ENCODE measurements around the gene PTPRD. TPM values are rescaled to one million over a fixed set of nuclear protein-coding genes. Genes with fewer than 3 reads are reported as not detected.
A peak's percentile ranks its signal among the peaks of the same experiment; 100 is the strongest.

Gene PTPRD
- total and polyA plus RNA-seq, 2 donors = 2.2 to 13.5 TPM

DNA sequence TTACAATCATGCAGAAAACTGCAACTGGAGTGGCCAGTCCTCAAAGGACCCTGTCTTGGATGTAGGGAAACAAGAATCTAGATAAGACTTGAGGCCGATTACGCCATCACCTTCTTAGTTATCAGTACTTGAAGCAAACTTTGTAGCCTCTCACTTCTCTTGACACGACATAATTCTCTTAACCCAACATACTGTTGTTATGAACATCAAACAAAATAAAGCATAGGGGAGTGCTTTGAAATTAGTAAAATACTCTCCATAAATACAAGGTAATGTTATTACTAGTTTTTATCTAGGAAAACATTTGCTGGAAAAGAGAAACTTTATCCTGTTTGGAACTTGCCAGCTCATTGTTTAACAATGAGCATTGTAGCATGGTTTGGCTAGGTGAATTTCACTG, 2238.3 kb downstream of the PTPRD start:
- no peak overlapping the region for H3K27ac ChIP-seq (ENCODE audit: low read depth in 1 of 2, low read length in 1 of 2)
- 96% methylated on average over 3 of the region's 3 CpGs for WGBS
- DNase-seq (ENCODE audit: low read depth in 6 of 9, low spot score in 9 of 9) = no peak
- no peak overlapping the region for H3K4me3 ChIP-seq (ENCODE audit: low read length in 2 of 2)
- no peaks in the 10 kb centered on the region for H3K4me1 ChIP-seq (ENCODE audit: control insufficient read depth in 2 of 2, insufficient read depth in 2 of 2, low read length in 2 of 2)
- no peaks in the 10 kb centered on the region for H3K9me3 ChIP-seq (ENCODE audit: control insufficient read depth in 2 of 2, insufficient read depth in 1 of 2, low read length in 1 of 2)
- no peaks in the 10 kb centered on the region for H3K27me3 ChIP-seq (ENCODE audit: control insufficient read depth in 2 of 2, insufficient read depth in 1 of 2, low read length in 1 of 2)
- no peaks in the 10 kb centered on the region for H3K36me3 ChIP-seq (ENCODE audit: control insufficient read depth in 2 of 2, insufficient read depth in 2 of 2, low read length in 1 of 2)

DNA sequence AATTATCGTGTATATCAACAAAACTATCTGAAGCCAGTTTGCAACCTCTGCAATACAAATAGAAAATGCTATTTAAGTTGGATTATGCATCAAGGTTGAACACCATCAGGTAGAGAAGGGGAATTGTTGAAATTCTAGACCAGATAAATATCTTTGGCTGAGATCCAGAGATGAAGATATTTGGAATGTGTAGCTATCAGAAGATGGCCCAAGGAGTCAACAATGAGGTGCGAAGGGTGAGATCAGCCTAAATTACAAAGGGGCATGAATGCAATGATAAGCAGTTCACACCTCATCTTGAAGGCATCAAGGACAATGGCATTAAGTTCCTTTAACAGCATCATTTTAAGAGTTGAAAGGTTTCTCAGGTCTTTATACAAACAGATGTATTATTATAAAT, 2241.1 kb downstream of the PTPRD start:
- Histone ChIP-seq H3K4me3 (ENCODE audit: low read length in 2 of 2) (no peak overlapping the region), H3K27me3 (ENCODE audit: control insufficient read depth in 2 of 2, insufficient read depth in 1 of 2, low read length in 1 of 2) (no peaks in the 10 kb centered on the region), H3K9me3 (ENCODE audit: control insufficient read depth in 2 of 2, insufficient read depth in 1 of 2, low read length in 1 of 2) (no peaks in the 10 kb centered on the region), H3K4me1 (ENCODE audit: control insufficient read depth in 2 of 2, insufficient read depth in 2 of 2, low read length in 2 of 2) (no peaks in the 10 kb centered on the region), H3K36me3 (ENCODE audit: control insufficient read depth in 2 of 2, insufficient read depth in 2 of 2, low read length in 1 of 2) (no peaks in the 10 kb centered on the region), H3K27ac (ENCODE audit: low read depth in 1 of 2, low read length in 1 of 2) (no peak overlapping the region)
- WGBS = 98% methylated on average over 2 of the region's 2 CpGs
- DNase-seq (ENCODE audit: low read depth in 6 of 9, low spot score in 9 of 9) = no peak

- Histone ChIP-seq H3K27me3 (ENCODE audit: control insufficient read depth in 2 of 2, insufficient read depth in 1 of 2, low read length in 1 of 2) (no peaks in the 10 kb centered on the region), H3K4me3 (ENCODE audit: low read length in 2 of 2) (no peak overlapping the region), H3K9me3 (ENCODE audit: control insufficient read depth in 2 of 2, insufficient read depth in 1 of 2, low read length in 1 of 2) (no peaks in the 10 kb centered on the region), H3K36me3 (ENCODE audit: control insufficient read depth in 2 of 2, insufficient read depth in 2 of 2, low read length in 1 of 2) (no peaks in the 10 kb centered on the region), H3K4me1 (ENCODE audit: control insufficient read depth in 2 of 2, insufficient read depth in 2 of 2, low read length in 2 of 2) (peaks cover 3 to 6% of the 10 kb centered on the region in 2 donors), H3K27ac (ENCODE audit: low read depth in 1 of 2, low read length in 1 of 2) (no peak overlapping the region)
- 98% methylated on average over 3 of the region's 3 CpGs for WGBS
- no peak for DNase-seq (ENCODE audit: low read depth in 6 of 9, low spot score in 9 of 9)
Observed at GRCh38 chr9:8366161-8366926, 2246.5 kb downstream of the PTPRD start.

- H3K27ac ChIP-seq (ENCODE audit: low read depth in 1 of 2, low read length in 1 of 2) = no peak overlapping the region
- no peaks in the 10 kb centered on the region for H3K27me3 ChIP-seq (ENCODE audit: control insufficient read depth in 2 of 2, insufficient read depth in 1 of 2, low read length in 1 of 2)
- peak in 1 of 9 donors; percentile 24 for DNase-seq (ENCODE audit: low read depth in 6 of 9, low spot score in 9 of 9)
- H3K4me1 ChIP-seq (ENCODE audit: control insufficient read depth in 2 of 2, insufficient read depth in 2 of 2, low read length in 2 of 2) = peaks cover 3 to 6% of the 10 kb centered on the region in 2 donors
- no peaks in the 10 kb centered on the region for H3K36me3 ChIP-seq (ENCODE audit: control insufficient read depth in 2 of 2, insufficient read depth in 2 of 2, low read length in 1 of 2)
- 40% methylated on average over 4 of the region's 4 CpGs for WGBS
- no peak overlapping the region for H3K4me3 ChIP-seq (ENCODE audit: low read length in 2 of 2)
- no peaks in the 10 kb centered on the region for H3K9me3 ChIP-seq (ENCODE audit: control insufficient read depth in 2 of 2, insufficient read depth in 1 of 2, low read length in 1 of 2)
Observed at GRCh38 chr9:8365466-8366160, 2247.2 kb downstream of the PTPRD start.

DNA sequence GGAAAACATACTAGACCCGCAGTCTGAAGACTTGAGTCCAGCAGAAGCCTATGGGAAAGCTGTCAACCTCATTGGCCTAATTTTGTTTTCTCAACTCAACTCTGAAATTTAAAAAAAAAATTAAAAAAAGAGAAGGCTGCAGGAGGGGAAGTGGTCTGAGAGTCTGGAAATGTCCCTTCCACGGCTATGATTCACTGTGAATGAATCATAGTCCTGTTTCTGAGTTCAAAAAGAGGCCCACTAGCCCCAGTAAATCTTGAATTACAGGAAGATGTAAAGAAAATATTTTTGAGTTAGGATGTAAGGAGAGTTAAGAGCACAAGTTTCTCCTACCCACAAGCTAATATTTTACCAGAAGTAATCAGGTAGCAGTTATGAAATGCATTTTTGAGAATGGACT, 2247.8 kb downstream of the PTPRD start:
- H3K4me3 ChIP-seq (ENCODE audit: low read length in 2 of 2) = no peak overlapping the region
- no peak overlapping the region for H3K27ac ChIP-seq (ENCODE audit: low read depth in 1 of 2, low read length in 1 of 2)
- peaks cover 3 to 6% of the 10 kb centered on the region in 2 donors for H3K4me1 ChIP-seq (ENCODE audit: control insufficient read depth in 2 of 2, insufficient read depth in 2 of 2, low read length in 2 of 2)
- H3K27me3 ChIP-seq (ENCODE audit: control insufficient read depth in 2 of 2, insufficient read depth in 1 of 2, low read length in 1 of 2) = no peaks in the 10 kb centered on the region
- 64% methylated on average over 2 of the region's 2 CpGs for WGBS
- no peaks in the 10 kb centered on the region for H3K36me3 ChIP-seq (ENCODE audit: control insufficient read depth in 2 of 2, insufficient read depth in 2 of 2, low read length in 1 of 2)
- no peak for DNase-seq (ENCODE audit: low read depth in 6 of 9, low spot score in 9 of 9)
- no peaks in the 10 kb centered on the region for H3K9me3 ChIP-seq (ENCODE audit: control insufficient read depth in 2 of 2, insufficient read depth in 1 of 2, low read length in 1 of 2)

GRCh38 chr9:8364026-8364752, 2248.6 kb downstream of the PTPRD start:
- H3K9me3 ChIP-seq (ENCODE audit: control insufficient read depth in 2 of 2, insufficient read depth in 1 of 2, low read length in 1 of 2) = no peaks in the 10 kb centered on the region
- no peak overlapping the region for H3K27ac ChIP-seq (ENCODE audit: low read depth in 1 of 2, low read length in 1 of 2)
- 97% methylated on average over 11 of the region's 11 CpGs for WGBS
- DNase-seq (ENCODE audit: low read depth in 6 of 9, low spot score in 9 of 9) = no peak
- H3K4me1 ChIP-seq (ENCODE audit: control insufficient read depth in 2 of 2, insufficient read depth in 2 of 2, low read length in 2 of 2) = peaks cover 3 to 6% of the 10 kb centered on the region in 2 donors
- H3K4me3 ChIP-seq (ENCODE audit: low read length in 2 of 2) = no peak overlapping the region
- no peaks in the 10 kb centered on the region for H3K27me3 ChIP-seq (ENCODE audit: control insufficient read depth in 2 of 2, insufficient read depth in 1 of 2, low read length in 1 of 2)
- H3K36me3 ChIP-seq (ENCODE audit: control insufficient read depth in 2 of 2, insufficient read depth in 2 of 2, low read length in 1 of 2) = no peaks in the 10 kb centered on the region

- Histone ChIP-seq H3K9me3 (ENCODE audit: control insufficient read depth in 2 of 2, insufficient read depth in 1 of 2, low read length in 1 of 2) (no peaks in the 10 kb centered on the region), H3K4me1 (ENCODE audit: control insufficient read depth in 2 of 2, insufficient read depth in 2 of 2, low read length in 2 of 2) (peaks cover 3 to 6% of the 10 kb centered on the region in 2 donors), H3K27me3 (ENCODE audit: control insufficient read depth in 2 of 2, insufficient read depth in 1 of 2, low read length in 1 of 2) (no peaks in the 10 kb centered on the region), H3K27ac (ENCODE audit: low read depth in 1 of 2, low read length in 1 of 2) (no peak overlapping the region), H3K4me3 (ENCODE audit: low read length in 2 of 2) (no peak overlapping the region), H3K36me3 (ENCODE audit: control insufficient read depth in 2 of 2, insufficient read depth in 2 of 2, low read length in 1 of 2) (no peaks in the 10 kb centered on the region)
- 96% methylated on average over 1 of the region's 1 CpG for WGBS
- no peak for DNase-seq (ENCODE audit: low read depth in 6 of 9, low spot score in 9 of 9)
Observed at GRCh38 chr9:8362250-8362649, 2250.6 kb downstream of the PTPRD start.

GRCh38 chr9:8361364-8361763, 2251.4 kb downstream of the PTPRD start:
- Histone ChIP-seq H3K27ac (ENCODE audit: low read depth in 1 of 2, low read length in 1 of 2) (no peak overlapping the region), H3K27me3 (ENCODE audit: control insufficient read depth in 2 of 2, insufficient read depth in 1 of 2, low read length in 1 of 2) (no peaks in the 10 kb centered on the region), H3K4me1 (ENCODE audit: control insufficient read depth in 2 of 2, insufficient read depth in 2 of 2, low read length in 2 of 2) (peaks cover 3 to 6% of the 10 kb centered on the region in 2 donors), H3K9me3 (ENCODE audit: control insufficient read depth in 2 of 2, insufficient read depth in 1 of 2, low read length in 1 of 2) (no peaks in the 10 kb centered on the region), H3K36me3 (ENCODE audit: control insufficient read depth in 2 of 2, insufficient read depth in 2 of 2, low read length in 1 of 2) (no peaks in the 10 kb centered on the region), H3K4me3 (ENCODE audit: low read length in 2 of 2) (no peak overlapping the region)
- no peak for DNase-seq (ENCODE audit: low read depth in 6 of 9, low spot score in 9 of 9)
- WGBS = 92% methylated on average over 2 of the region's 2 CpGs

- Histone ChIP-seq H3K4me1 (ENCODE audit: control insufficient read depth in 2 of 2, insufficient read depth in 2 of 2, low read length in 2 of 2) (no peaks in the 10 kb centered on the region), H3K4me3 (ENCODE audit: low read length in 2 of 2) (no peak overlapping the region), H3K36me3 (ENCODE audit: control insufficient read depth in 2 of 2, insufficient read depth in 2 of 2, low read length in 1 of 2) (no peaks in the 10 kb centered on the region), H3K9me3 (ENCODE audit: control insufficient read depth in 2 of 2, insufficient read depth in 1 of 2, low read length in 1 of 2) (no peaks in the 10 kb centered on the region), H3K27ac (ENCODE audit: low read depth in 1 of 2, low read length in 1 of 2) (no peak overlapping the region), H3K27me3 (ENCODE audit: control insufficient read depth in 2 of 2, insufficient read depth in 1 of 2, low read length in 1 of 2) (no peaks in the 10 kb centered on the region)
- DNase-seq (ENCODE audit: low read depth in 6 of 9, low spot score in 9 of 9) = no peak
Observed at GRCh38 chr9:8356406-8356805, 2256.4 kb downstream of the PTPRD start.

All from thymus (tissue), 11 donors.